GM23338 (cell line): ENCODE measurements around the gene TM9SF4. TPM values are rescaled to one million over a fixed set of nuclear protein-coding genes. Genes with fewer than 3 reads are reported as not detected.

ENCODE experiments used
- ATAC-seq: fragments of 200-7000 bp; cut with Tn5 transposase; 3 replicates; pipeline ENCODE4 v1.9.1; 2020
- DNase-seq: peaks from one replicate; pipeline ENCODE4 v3.0.0-alpha.2; 2015; ENCODE audit warnings: low spot score
- H2AFZ ChIP-seq: fragments of 200-600 bp; sonication (generic); 2 replicates; pipeline ENCODE4 v1.8.0; 2016; ENCODE audit warnings: antibody characterized with exemption, mild to moderate bottlenecking, moderate library complexity
- H3F3A ChIP-seq: fragments of 200-600 bp; sonication (generic); replicated peaks from 2 replicates; pipeline ENCODE4 v1.8.0; 2017; ENCODE audit warnings: antibody characterized with exemption, mixed run types, low read depth
- H3K27ac ChIP-seq: fragments of 200-600 bp; sonication (generic); 2 replicates; pipeline ENCODE4 v1.6.1; 2016; ENCODE audit warnings: low read depth
- H3K27me3 ChIP-seq: fragments of 200-600 bp; sonication (generic); 2 replicates; pipeline ENCODE4 v1.8.0; 2016; ENCODE audit warnings: mild to moderate bottlenecking, mixed run types, moderate library complexity; ENCODE audit not compliant: insufficient read depth
- H3K36me3 ChIP-seq: fragments of 200-600 bp; sonication (generic); 2 replicates; pipeline ENCODE4 v1.8.0; 2016; ENCODE audit warnings: mild to moderate bottlenecking; ENCODE audit not compliant: insufficient read depth
- H3K4me1 ChIP-seq: fragments of 200-600 bp; sonication (generic); 2 replicates; pipeline ENCODE4 v1.8.0; 2016; ENCODE audit warnings: mild to moderate bottlenecking, moderate library complexity; ENCODE audit not compliant: insufficient read depth
- H3K4me2 ChIP-seq: fragments of 200-600 bp; sonication (generic); 2 replicates; pipeline ENCODE4 v1.7.1; 2017; ENCODE audit warnings: mixed run types
- H3K4me3 ChIP-seq: fragments of 200-600 bp; sonication (generic); 2 replicates; pipeline ENCODE4 v1.6.1; 2016; ENCODE audit warnings: mixed run types
- H3K79me2 ChIP-seq: fragments of 200-600 bp; sonication (generic); replicated peaks from 2 replicates; pipeline ENCODE4 v1.8.0; 2017; ENCODE audit warnings: mild to moderate bottlenecking; ENCODE audit not compliant: insufficient read depth
- H3K9me2 ChIP-seq: fragments of 200-600 bp; sonication (generic); 2 replicates; pipeline ENCODE4 v1.8.0; 2017; ENCODE audit not compliant: insufficient read depth
- H4K20me1 ChIP-seq: fragments of 200-600 bp; sonication (generic); replicated peaks from 2 replicates; pipeline ENCODE4 v1.8.0; 2017; ENCODE audit warnings: mild to moderate bottlenecking; ENCODE audit not compliant: insufficient read depth
- H3K27ac Mint-ChIP-seq: 2 replicates; pipeline ENCODE4 v1.8.0; 2020; ENCODE audit warnings: inconsistent platforms, mild to moderate bottlenecking, moderate library complexity, mixed read lengths
- H3K27me3 Mint-ChIP-seq: 3 replicates; pipeline ENCODE4 v1.8.0; 2022; ENCODE audit warnings: low read depth, mild to moderate bottlenecking, moderate library complexity, mixed read lengths, inconsistent platforms; ENCODE audit not compliant: insufficient read depth, poor library complexity
- H3K36me3 Mint-ChIP-seq: 3 replicates; pipeline ENCODE4 v1.8.0; 2021; ENCODE audit warnings: low read depth, mild to moderate bottlenecking, inconsistent platforms, moderate library complexity, mixed read lengths
- H3K4me1 Mint-ChIP-seq: 3 replicates; pipeline ENCODE4 v1.8.0; 2020; ENCODE audit warnings: mild to moderate bottlenecking, inconsistent platforms, mixed read lengths
- H3K4me3 Mint-ChIP-seq: 3 replicates; pipeline ENCODE4 v1.8.0; 2021; ENCODE audit warnings: moderate library complexity, mild to moderate bottlenecking, inconsistent platforms, mixed read lengths
- H3K9me3 Mint-ChIP-seq: 3 replicates; pipeline ENCODE4 v1.8.0; 2020; ENCODE audit warnings: moderate library complexity, mild to moderate bottlenecking, inconsistent platforms, mixed read lengths
- CREB1 ChIP-seq: fragments of 250-450 bp; sonication (Bioruptor Pico); IDR thresholded peaks from 2 replicates; pipeline ENCODE4 v1.5.0; 2020; ENCODE audit warnings: low read depth, mild to moderate bottlenecking, moderate library complexity
- EZH2 ChIP-seq: fragments of 200-600 bp; sonication (generic); IDR thresholded peaks from one replicate; pipeline ENCODE4 v1.8.0; 2017; ENCODE audit warnings: antibody characterized with exemption, mild to moderate bottlenecking, low read depth; ENCODE audit not compliant: unreplicated experiment
- EZH2phosphoT487 ChIP-seq: fragments of 200-600 bp; sonication (generic); IDR thresholded peaks from one replicate; pipeline ENCODE4 v1.8.1; 2018; ENCODE audit warnings: antibody characterized with exemption; ENCODE audit not compliant: unreplicated experiment
- JUNB ChIP-seq: IDR thresholded peaks from one replicate; pipeline ENCODE4 v1.6.1; 2016; ENCODE audit warnings: antibody characterized with exemption; ENCODE audit not compliant: unreplicated experiment
- NANOG ChIP-seq: IDR thresholded peaks from 2 replicates; pipeline ENCODE4 v1.6.1; 2016; ENCODE audit warnings: antibody characterized with exemption, borderline replicate concordance
- POLR2AphosphoS5 ChIP-seq: IDR thresholded peaks from 2 replicates; pipeline ENCODE4 v1.6.1; 2016; ENCODE audit warnings: antibody characterized with exemption, low read depth
- STAT1 ChIP-seq: IDR thresholded peaks from one replicate; pipeline ENCODE4 v1.6.1; 2016; ENCODE audit warnings: antibody characterized with exemption; ENCODE audit not compliant: unreplicated experiment
- ZNF114 ChIP-seq: fragments of 250-450 bp; sonication (Bioruptor Pico); IDR thresholded peaks from 2 replicates; pipeline ENCODE4 v1.5.0; 2020; ENCODE audit warnings: mild to moderate bottlenecking, moderate library complexity
- ZNF331 ChIP-seq: fragments of 250-450 bp; sonication (Bioruptor Pico); IDR thresholded peaks from 2 replicates; pipeline ENCODE4 v1.5.0; 2020; ENCODE audit warnings: low read depth, mild to moderate bottlenecking, moderate library complexity
- polyA plus RNA-seq: library from polyadenylated mRNA; unstranded; fragments of >200 nt; fragmentation: Nextera tagmentation; extraction: Ambion mirVana; gene quantifications from 2 replicates; pipeline ENCODE4 v1.2.1, GENCODE V29; 2016
- total RNA-seq: library from RNA; depleted of rRNA; stranded (reverse); fragments of >200 nt; shearing (Covaris generic); gene quantifications from 2 replicates; pipeline ENCODE4 v1.2.3, GENCODE V29; 2014
- TF ChIP-seq, protein P1 (sequence below): IDR thresholded peaks from 2 replicates; pipeline ENCODE4 v1.6.1; 2016; ENCODE audit warnings: antibody characterized with exemption
- TF ChIP-seq, protein P2 (sequence below): fragments of 250-450 bp; sonication (Bioruptor Pico); IDR thresholded peaks from 2 replicates; pipeline ENCODE4 v1.5.0; 2020; ENCODE audit warnings: mild to moderate bottlenecking, moderate library complexity
- TF ChIP-seq, protein P3 (sequence below): IDR thresholded peaks from one replicate; pipeline ENCODE4 v1.6.1; 2018; ENCODE audit warnings: antibody characterized with exemption; ENCODE audit not compliant: unreplicated experiment

TM9SF4 gene
- total and polyA plus RNA-seq, 2 experiments from 2014 or later, result 20.4 to 52.6 TPM

DNA sequence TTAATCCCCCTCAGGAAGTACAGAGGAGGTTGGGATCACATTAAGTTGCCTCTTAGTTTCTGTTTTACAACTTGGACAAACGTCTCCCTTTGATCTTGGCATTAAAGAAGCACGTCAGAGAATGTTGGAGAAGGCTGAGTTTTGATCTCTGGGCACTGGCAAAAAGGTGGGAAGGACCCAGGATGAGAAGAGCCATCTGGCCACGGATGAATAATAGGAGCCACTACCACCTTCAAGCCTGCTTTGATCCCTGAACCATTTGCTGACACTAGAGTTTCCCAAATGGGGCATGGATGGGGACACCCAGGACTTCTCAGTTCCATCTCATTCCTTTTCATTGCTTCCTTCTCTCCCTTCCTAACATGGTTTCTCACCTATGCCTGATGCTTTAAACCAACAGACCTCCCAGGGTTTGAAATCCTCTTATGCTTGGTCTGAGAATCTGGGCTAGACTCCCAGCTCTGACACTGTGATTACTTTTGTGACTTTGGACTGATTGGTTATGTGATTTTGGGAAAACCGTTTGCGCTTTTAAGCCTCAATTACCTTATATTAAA lies 5.8 kb downstream of the TM9SF4 start:
- Histone ChIP-seq H3K27ac (no peak overlapping the region), H3K79me2 (peaks cover 100% of the 10 kb centered on the region), H3K9me2 (no peaks in the 10 kb centered on the region), H2AFZ (no peak overlapping the region), H3K4me1 (peaks cover 20% of the 10 kb centered on the region), H4K20me1 (peaks cover 52% of the 10 kb centered on the region), H3K36me3 (no peaks in the 10 kb centered on the region), H3K27me3 (no peaks in the 10 kb centered on the region), H3K4me2 (no peak overlapping the region), H3F3A (0 out of 2 replicates have a peak, but pooled peaks cover 5% of the 10 kb centered on the region), H3K4me3 (no peak overlapping the region)
- DNase-seq (no peak), ATAC-seq (no peak)
- TF ChIP-seq JUNB (no peak), POLR2AphosphoS5 (no peak), NANOG (no peak), EZH2 (no peak), ZNF331 (CRISPR knock-in tag) (no peak), EZH2phosphoT487 (no peak), STAT1 (no peak), CREB1 (CRISPR knock-in tag) (no peak), ZNF114 (CRISPR knock-in tag) (no peak)
- TF ChIP-seq, protein P1, sequence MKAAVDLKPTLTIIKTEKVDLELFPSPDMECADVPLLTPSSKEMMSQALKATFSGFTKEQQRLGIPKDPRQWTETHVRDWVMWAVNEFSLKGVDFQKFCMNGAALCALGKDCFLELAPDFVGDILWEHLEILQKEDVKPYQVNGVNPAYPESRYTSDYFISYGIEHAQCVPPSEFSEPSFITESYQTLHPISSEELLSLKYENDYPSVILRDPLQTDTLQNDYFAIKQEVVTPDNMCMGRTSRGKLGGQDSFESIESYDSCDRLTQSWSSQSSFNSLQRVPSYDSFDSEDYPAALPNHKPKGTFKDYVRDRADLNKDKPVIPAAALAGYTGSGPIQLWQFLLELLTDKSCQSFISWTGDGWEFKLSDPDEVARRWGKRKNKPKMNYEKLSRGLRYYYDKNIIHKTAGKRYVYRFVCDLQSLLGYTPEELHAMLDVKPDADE, result no peak
- TF ChIP-seq, protein P2, sequence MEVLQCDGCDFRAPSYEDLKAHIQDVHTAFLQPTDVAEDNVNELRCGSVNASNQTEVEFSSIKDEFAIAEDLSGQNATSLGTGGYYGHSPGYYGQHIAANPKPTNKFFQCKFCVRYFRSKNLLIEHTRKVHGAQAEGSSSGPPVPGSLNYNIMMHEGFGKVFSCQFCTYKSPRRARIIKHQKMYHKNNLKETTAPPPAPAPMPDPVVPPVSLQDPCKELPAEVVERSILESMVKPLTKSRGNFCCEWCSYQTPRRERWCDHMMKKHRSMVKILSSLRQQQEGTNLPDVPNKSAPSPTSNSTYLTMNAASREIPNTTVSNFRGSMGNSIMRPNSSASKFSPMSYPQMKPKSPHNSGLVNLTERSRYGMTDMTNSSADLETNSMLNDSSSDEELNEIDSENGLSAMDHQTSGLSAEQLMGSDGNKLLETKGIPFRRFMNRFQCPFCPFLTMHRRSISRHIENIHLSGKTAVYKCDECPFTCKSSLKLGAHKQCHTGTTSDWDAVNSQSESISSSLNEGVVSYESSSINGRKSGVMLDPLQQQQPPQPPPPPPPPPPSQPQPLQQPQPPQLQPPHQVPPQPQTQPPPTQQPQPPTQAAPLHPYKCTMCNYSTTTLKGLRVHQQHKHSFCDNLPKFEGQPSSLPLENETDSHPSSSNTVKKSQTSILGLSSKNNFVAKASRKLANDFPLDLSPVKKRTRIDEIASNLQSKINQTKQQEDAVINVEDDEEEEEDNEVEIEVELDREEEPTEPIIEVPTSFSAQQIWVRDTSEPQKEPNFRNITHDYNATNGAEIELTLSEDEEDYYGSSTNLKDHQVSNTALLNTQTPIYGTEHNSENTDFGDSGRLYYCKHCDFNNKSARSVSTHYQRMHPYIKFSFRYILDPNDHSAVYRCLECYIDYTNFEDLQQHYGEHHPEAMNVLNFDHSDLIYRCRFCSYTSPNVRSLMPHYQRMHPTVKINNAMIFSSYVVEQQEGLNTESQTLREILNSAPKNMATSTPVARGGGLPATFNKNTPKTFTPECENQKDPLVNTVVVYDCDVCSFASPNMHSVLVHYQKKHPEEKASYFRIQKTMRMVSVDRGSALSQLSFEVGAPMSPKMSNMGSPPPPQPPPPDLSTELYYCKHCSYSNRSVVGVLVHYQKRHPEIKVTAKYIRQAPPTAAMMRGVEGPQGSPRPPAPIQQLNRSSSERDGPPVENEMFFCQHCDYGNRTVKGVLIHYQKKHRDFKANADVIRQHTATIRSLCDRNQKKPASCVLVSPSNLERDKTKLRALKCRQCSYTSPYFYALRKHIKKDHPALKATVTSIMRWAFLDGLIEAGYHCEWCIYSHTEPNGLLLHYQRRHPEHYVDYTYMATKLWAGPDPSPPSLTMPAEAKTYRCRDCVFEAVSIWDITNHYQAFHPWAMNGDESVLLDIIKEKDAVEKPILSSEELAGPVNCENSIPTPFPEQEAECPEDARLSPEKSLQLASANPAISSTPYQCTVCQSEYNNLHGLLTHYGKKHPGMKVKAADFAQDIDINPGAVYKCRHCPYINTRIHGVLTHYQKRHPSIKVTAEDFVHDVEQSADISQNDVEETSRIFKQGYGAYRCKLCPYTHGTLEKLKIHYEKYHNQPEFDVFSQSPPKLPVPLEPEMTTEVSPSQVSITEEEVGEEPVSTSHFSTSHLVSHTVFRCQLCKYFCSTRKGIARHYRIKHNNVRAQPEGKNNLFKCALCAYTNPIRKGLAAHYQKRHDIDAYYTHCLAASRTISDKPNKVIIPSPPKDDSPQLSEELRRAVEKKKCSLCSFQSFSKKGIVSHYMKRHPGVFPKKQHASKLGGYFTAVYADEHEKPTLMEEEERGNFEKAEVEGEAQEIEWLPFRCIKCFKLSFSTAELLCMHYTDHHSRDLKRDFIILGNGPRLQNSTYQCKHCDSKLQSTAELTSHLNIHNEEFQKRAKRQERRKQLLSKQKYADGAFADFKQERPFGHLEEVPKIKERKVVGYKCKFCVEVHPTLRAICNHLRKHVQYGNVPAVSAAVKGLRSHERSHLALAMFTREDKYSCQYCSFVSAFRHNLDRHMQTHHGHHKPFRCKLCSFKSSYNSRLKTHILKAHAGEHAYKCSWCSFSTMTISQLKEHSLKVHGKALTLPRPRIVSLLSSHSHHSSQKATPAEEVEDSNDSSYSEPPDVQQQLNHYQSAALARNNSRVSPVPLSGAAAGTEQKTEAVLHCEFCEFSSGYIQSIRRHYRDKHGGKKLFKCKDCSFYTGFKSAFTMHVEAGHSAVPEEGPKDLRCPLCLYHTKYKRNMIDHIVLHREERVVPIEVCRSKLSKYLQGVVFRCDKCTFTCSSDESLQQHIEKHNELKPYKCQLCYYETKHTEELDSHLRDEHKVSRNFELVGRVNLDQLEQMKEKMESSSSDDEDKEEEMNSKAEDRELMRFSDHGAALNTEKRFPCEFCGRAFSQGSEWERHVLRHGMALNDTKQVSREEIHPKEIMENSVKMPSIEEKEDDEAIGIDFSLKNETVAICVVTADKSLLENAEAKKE (CRISPR knock-in tag), result no peak
- TF ChIP-seq, protein P3, sequence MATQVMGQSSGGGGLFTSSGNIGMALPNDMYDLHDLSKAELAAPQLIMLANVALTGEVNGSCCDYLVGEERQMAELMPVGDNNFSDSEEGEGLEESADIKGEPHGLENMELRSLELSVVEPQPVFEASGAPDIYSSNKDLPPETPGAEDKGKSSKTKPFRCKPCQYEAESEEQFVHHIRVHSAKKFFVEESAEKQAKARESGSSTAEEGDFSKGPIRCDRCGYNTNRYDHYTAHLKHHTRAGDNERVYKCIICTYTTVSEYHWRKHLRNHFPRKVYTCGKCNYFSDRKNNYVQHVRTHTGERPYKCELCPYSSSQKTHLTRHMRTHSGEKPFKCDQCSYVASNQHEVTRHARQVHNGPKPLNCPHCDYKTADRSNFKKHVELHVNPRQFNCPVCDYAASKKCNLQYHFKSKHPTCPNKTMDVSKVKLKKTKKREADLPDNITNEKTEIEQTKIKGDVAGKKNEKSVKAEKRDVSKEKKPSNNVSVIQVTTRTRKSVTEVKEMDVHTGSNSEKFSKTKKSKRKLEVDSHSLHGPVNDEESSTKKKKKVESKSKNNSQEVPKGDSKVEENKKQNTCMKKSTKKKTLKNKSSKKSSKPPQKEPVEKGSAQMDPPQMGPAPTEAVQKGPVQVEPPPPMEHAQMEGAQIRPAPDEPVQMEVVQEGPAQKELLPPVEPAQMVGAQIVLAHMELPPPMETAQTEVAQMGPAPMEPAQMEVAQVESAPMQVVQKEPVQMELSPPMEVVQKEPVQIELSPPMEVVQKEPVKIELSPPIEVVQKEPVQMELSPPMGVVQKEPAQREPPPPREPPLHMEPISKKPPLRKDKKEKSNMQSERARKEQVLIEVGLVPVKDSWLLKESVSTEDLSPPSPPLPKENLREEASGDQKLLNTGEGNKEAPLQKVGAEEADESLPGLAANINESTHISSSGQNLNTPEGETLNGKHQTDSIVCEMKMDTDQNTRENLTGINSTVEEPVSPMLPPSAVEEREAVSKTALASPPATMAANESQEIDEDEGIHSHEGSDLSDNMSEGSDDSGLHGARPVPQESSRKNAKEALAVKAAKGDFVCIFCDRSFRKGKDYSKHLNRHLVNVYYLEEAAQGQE, result no peak
- H3K4me1 Mint-ChIP-seq, result peaks cover 16% of the 10 kb centered on the region
- peaks cover 6% of the 10 kb centered on the region; the same call in 2 of the 3 replicates for H3K36me3 Mint-ChIP-seq
- H3K4me3 Mint-ChIP-seq, result no peak overlapping the region
- no peaks in the 10 kb centered on the region for H3K27me3 Mint-ChIP-seq
- H3K9me3 Mint-ChIP-seq, result no peaks in the 10 kb centered on the region
- H3K27ac Mint-ChIP-seq, result no peak overlapping the region
